ENCODE data around the gene SLC12A7.

- TF ChIP-seq CTCF (conservative IDR thresholded peaks at IDR 0.05) (no peak), ZFX (IDR thresholded peaks at IDR 0.05) (no peak)
Measured at GRCh38 chr5:1026700-1027621, 84.9 kb downstream of the SLC12A7 start.
